ENCODE data around the gene KIF21A.

GRCh38 chr12:39483042-39483441 lies 40.1 kb upstream of the KIF21A start:
- TF ChIP-seq POLR2A (IDR thresholded peaks at IDR 0.05) (no peak), CTCF (IDR thresholded peaks at IDR 0.05) (no peak)
